Ishikawa (cell line): ENCODE results near the gene SMG1.

Source experiments
- CREB1 ChIP-seq: IDR thresholded peaks from 2 replicates; pipeline ENCODE4 v1.6.1; 2012; ENCODE audit warnings: low read depth
- EGR1 ChIP-seq: IDR thresholded peaks from 2 replicates; pipeline ENCODE4 v1.6.1; 2012
- EP300 ChIP-seq: IDR thresholded peaks from 2 replicates; pipeline ENCODE4 v1.6.1; 2012; ENCODE audit warnings: borderline replicate concordance
- FOXM1 ChIP-seq: IDR thresholded peaks from 2 replicates; pipeline ENCODE4 v1.6.1; 2012; ENCODE audit warnings: low read depth, borderline replicate concordance
- MAX ChIP-seq: IDR thresholded peaks from 2 replicates; pipeline ENCODE4 v1.6.1; 2012
- NFIC ChIP-seq: IDR thresholded peaks from 2 replicates; pipeline ENCODE4 v1.6.1; 2012
- RAD21 ChIP-seq: IDR thresholded peaks from 2 replicates; pipeline ENCODE4 v1.6.1; 2012; ENCODE audit warnings: low read depth
- REST ChIP-seq: IDR thresholded peaks from 2 replicates; pipeline ENCODE4 v1.6.1; 2012; ENCODE audit warnings: low read depth, mild to moderate bottlenecking
- TAF1 ChIP-seq: IDR thresholded peaks from 2 replicates; pipeline ENCODE4 v1.6.1; 2012; ENCODE audit warnings: low read depth, mild to moderate bottlenecking
- TEAD4 ChIP-seq: IDR thresholded peaks from 2 replicates; pipeline ENCODE4 v1.6.1; 2012
- USF1 ChIP-seq: IDR thresholded peaks from 2 replicates; pipeline ENCODE4 v1.6.1; 2012
- YY1 ChIP-seq: IDR thresholded peaks from 2 replicates; pipeline ENCODE4 v1.6.1; 2012; ENCODE audit warnings: low read depth
- ZBTB7A ChIP-seq: IDR thresholded peaks from 2 replicates; pipeline ENCODE4 v1.6.1; 2012; ENCODE audit warnings: low read depth

GRCh38 chr16:18797746-18798145 lies 128.5 kb downstream of the SMG1 start:
- TF ChIP-seq EP300 = no peak
- TF ChIP-seq EGR1 = no peak
- no peak for TF ChIP-seq TEAD4
- TF ChIP-seq USF1 = no peak
- no peak for TF ChIP-seq RAD21
- TF ChIP-seq TAF1 = no peak
- no peak for TF ChIP-seq FOXM1
- TF ChIP-seq CREB1 = no peak
- no peak for TF ChIP-seq MAX
- no peak for TF ChIP-seq ZBTB7A
- TF ChIP-seq NFIC = no peak
- TF ChIP-seq YY1 = no peak
- no peak for TF ChIP-seq REST
